H1 (cell line): Measurements from ENCODE around the gene CCL4. TPM values are rescaled to one million over a fixed set of nuclear protein-coding genes. Genes with fewer than 3 reads are reported as not detected.

Experiments
- CTCF ChIA-PET: fragments of 300-600 bp; sonication (Branson Sonifier 250); formaldehyde crosslinking; loops from one replicate; lab custom pipeline; 2021; ENCODE audit not compliant: partially characterized antibody; lab: Charles Lee
- POLR2A ChIA-PET: fragments of 300-600 bp; sonication (Branson Sonifier 250); formaldehyde crosslinking; loops from one replicate; lab custom pipeline; 2021; ENCODE audit warnings: inconsistent platforms; ENCODE audit not compliant: partially characterized antibody; lab: Charles Lee
- DNase-seq, 2 experiments: peaks; one replicate each; pipeline versions ENCODE4 v3.0.0 to v3.0.0-alpha.2; 2010 to 2022; ENCODE audit warnings: low spot score in 2 of 2, low read depth in 1 of 2, mixed read lengths in 1 of 2
- FAIRE-seq: peaks from 2 replicates; lab custom pipeline; 2011; peaks lifted over from hg19 to GRCh38; lab: Jason Lieb, UNC
- H2AFZ ChIP-seq: 2 replicates; pipeline ENCODE4 v1.8.1; 2012; ENCODE audit warnings: low read length, inconsistent platforms
- H2AK5ac ChIP-seq: 2 replicates; pipeline ENCODE4 v1.6.1; 2013; ENCODE audit warnings: low read depth, low read length
- H2BK120ac ChIP-seq: replicated peaks from 2 replicates; pipeline ENCODE3; 2013; ENCODE audit warnings: low read depth, low read length, inconsistent platforms
- H2BK12ac ChIP-seq: 2 replicates; pipeline ENCODE4 v1.6.1; 2013; ENCODE audit warnings: low read depth, low read length
- H2BK15ac ChIP-seq: 2 replicates; pipeline ENCODE4 v1.6.1; 2013; ENCODE audit warnings: low read length
- H2BK20ac ChIP-seq: 2 replicates; pipeline ENCODE4 v1.6.1; 2013; ENCODE audit warnings: low read length
- H2BK5ac ChIP-seq: 2 replicates; pipeline ENCODE4 v1.6.1; 2013; ENCODE audit warnings: low read depth, low read length
- H3K14ac ChIP-seq: 2 replicates; pipeline ENCODE4 v1.6.1; 2013; ENCODE audit warnings: inconsistent platforms; ENCODE audit not compliant: insufficient read length
- H3K18ac ChIP-seq: 2 replicates; pipeline ENCODE4 v1.6.1; 2013; ENCODE audit warnings: low read length; ENCODE audit errors: extremely low read depth
- H3K23ac ChIP-seq: 2 replicates; pipeline ENCODE4 v1.6.1; 2013; ENCODE audit warnings: inconsistent platforms; ENCODE audit not compliant: insufficient read length
- H3K23me2 ChIP-seq: 2 replicates; pipeline ENCODE4 v1.6.1; 2013; ENCODE audit warnings: low read depth, low read length
- H3K27ac ChIP-seq: 2 replicates; pipeline ENCODE4 v1.6.1; 2011; ENCODE audit warnings: low read depth, low read length, inconsistent platforms
- H3K27me3 ChIP-seq, 4 experiments: replicated peaks in 1 of 4; 1 replicate in 1 of 4; 2 replicates in 3 of 4; pipeline versions ENCODE4 v1.6.1 to v1.8.1; 2011 to 2013; ENCODE audit warnings: low read length in 3 of 4, mild to moderate bottlenecking in 3 of 4, inconsistent platforms in 2 of 4, mixed read lengths in 2 of 4, moderate library complexity in 1 of 4; ENCODE audit not compliant: control insufficient read depth in 3 of 4, insufficient read depth in 3 of 4; ENCODE audit errors: extremely low read depth in 1 of 4
- H3K36me3 ChIP-seq, 4 experiments: 2 replicates each; pipeline versions ENCODE4 v1.6.1 to v1.8.1; 2011 to 2013; ENCODE audit warnings: mild to moderate bottlenecking in 4 of 4, low read length in 3 of 4, moderate library complexity in 2 of 4, control low read depth in 1 of 4, inconsistent platforms in 1 of 4; ENCODE audit not compliant: insufficient read depth in 4 of 4, control insufficient read depth in 2 of 4
- H3K4ac ChIP-seq: replicated peaks from 2 replicates; pipeline ENCODE3; 2013; ENCODE audit warnings: low read length, low read depth, mixed read lengths, inconsistent platforms; ENCODE audit not compliant: insufficient read length
- H3K4me1 ChIP-seq, 4 experiments: replicated peaks in 1 of 4; 1 replicate in 1 of 4; 2 replicates in 3 of 4; pipeline versions ENCODE4 v1.6.1 to v1.8.1; 2011 to 2013; ENCODE audit warnings: low read length in 3 of 4, inconsistent platforms in 2 of 4, mixed read lengths in 1 of 4; ENCODE audit not compliant: insufficient read depth in 4 of 4, control insufficient read depth in 3 of 4
- H3K4me2 ChIP-seq, 2 experiments: 2 replicates each; pipeline versions ENCODE4 v1.6.1 to v1.8.1; 2011 to 2013; ENCODE audit warnings: low read depth in 2 of 2, low read length in 2 of 2, control low read depth in 1 of 2, inconsistent platforms in 1 of 2, mild to moderate bottlenecking in 1 of 2; ENCODE audit not compliant: insufficient read depth in 1 of 2
- H3K4me3 ChIP-seq, 4 experiments: fragments of 200-600, 300-600 bp in 1 of 4; sonication (generic), shearing (Covaris generic), sonication (Bioruptor Twin) in 1 of 4; 2 replicates each; pipeline versions ENCODE4 v1.5.1 to v1.8.1; 2011 to 2016; ENCODE audit warnings: low read length in 4 of 4, low read depth in 3 of 4, control low read depth in 2 of 4, inconsistent platforms in 2 of 4, mild to moderate bottlenecking in 2 of 4, mixed read lengths in 1 of 4, moderate library complexity in 1 of 4; ENCODE audit not compliant: insufficient read depth in 2 of 4; ENCODE audit errors: extremely low read depth in 1 of 4
- H3K56ac ChIP-seq: replicated peaks from 2 replicates; pipeline ENCODE3; 2013; ENCODE audit warnings: low read depth, mild to moderate bottlenecking, mixed read lengths, low read length, inconsistent platforms; ENCODE audit not compliant: insufficient read length
- H3K79me1 ChIP-seq: 2 replicates; pipeline ENCODE4 v1.6.1; 2013; ENCODE audit warnings: low read depth, low read length, control low read depth
- H3K79me2 ChIP-seq, 2 experiments: 2 replicates each; pipeline versions ENCODE4 v1.6.1 to v1.8.1; 2012 to 2013; ENCODE audit warnings: low read length in 2 of 2, mild to moderate bottlenecking in 2 of 2, inconsistent platforms in 1 of 2; ENCODE audit not compliant: insufficient read depth in 2 of 2, control insufficient read depth in 1 of 2
- H3K9ac ChIP-seq, 4 experiments: replicated peaks in 1 of 4; 1 replicate in 1 of 4; 2 replicates in 3 of 4; pipeline versions ENCODE4 v1.6.1 to v1.8.1; 2011 to 2013; ENCODE audit warnings: low read depth in 3 of 4, low read length in 3 of 4, control low read depth in 2 of 4, mild to moderate bottlenecking in 2 of 4, moderate library complexity in 2 of 4, inconsistent platforms in 1 of 4; ENCODE audit errors: extremely low read depth in 1 of 4
- H3K9me3 ChIP-seq, 2 experiments: 2 replicates each; pipeline versions ENCODE4 v1.6.1 to v1.8.1; 2012 to 2013; ENCODE audit warnings: mild to moderate bottlenecking in 2 of 2, moderate library complexity in 2 of 2, control low read depth in 1 of 2, inconsistent platforms in 1 of 2, low read depth in 1 of 2, low read length in 1 of 2, mixed read lengths in 1 of 2; ENCODE audit not compliant: insufficient read depth in 2 of 2
- H4K20me1 ChIP-seq, 2 experiments: replicated peaks in 1 of 2; 2 replicates each; pipeline versions ENCODE3 to v1.8.1; 2011 to 2013; ENCODE audit warnings: inconsistent platforms in 2 of 2, low read length in 2 of 2, mild to moderate bottlenecking in 1 of 2; ENCODE audit not compliant: insufficient read depth in 2 of 2, control insufficient read depth in 1 of 2
- H4K5ac ChIP-seq: 2 replicates; pipeline ENCODE4 v1.6.1; 2013; ENCODE audit warnings: low read length, low read depth, mixed read lengths, inconsistent platforms; ENCODE audit not compliant: insufficient read length
- H4K8ac ChIP-seq: 2 replicates; pipeline ENCODE4 v1.8.0; 2013; ENCODE audit warnings: mild to moderate bottlenecking, moderate library complexity, low read length, inconsistent platforms; ENCODE audit not compliant: insufficient read depth; ENCODE audit errors: extremely low read depth
- H4K91ac ChIP-seq: replicated peaks from 2 replicates; pipeline ENCODE3; 2013; ENCODE audit warnings: low read length, mixed read lengths, inconsistent platforms; ENCODE audit not compliant: insufficient read length
- SIN3A ChIP-seq, 2 experiments: IDR thresholded peaks in 1 of 2; conservative IDR thresholded peaks in 1 of 2; 2 replicates each; pipeline ENCODE4 v1.6.1; 2011 to 2012; ENCODE audit warnings: low read length in 2 of 2, improper control_type of control experiment in 1 of 2, low read depth in 1 of 2, mild to moderate bottlenecking in 1 of 2
- polyA plus RNA-seq, 7 experiments: library from polyadenylated mRNA; depleted of rRNA in 3 of 7; stranded (reverse) in 5 of 7; unstranded in 2 of 7; fragments of >200 nt in 5 of 7; fragments of 200-250 nt in 2 of 7; gene quantifications; 1 replicate in 5 of 7; 2 replicates in 1 of 7; 4 replicates in 1 of 7; pipeline versions ENCODE4 v1.2.1 to v1.2.3, GENCODE V29; 2011 to 2013; ENCODE audit warnings: missing spikeins in 2 of 7, mixed read lengths in 2 of 7
- total RNA-seq: library from RNA; stranded (reverse); fragmentation: NEBNext Ultra II Directional; extraction: Animal tissue kit (Norgen Biotek cat#: 25700); gene quantifications from 2 replicates; pipeline ENCODE4 v1.2.1, GENCODE V29; 2021

Gene CCL4
- total and polyA plus RNA-seq, 2 of the 8 experiments (the other 6 are each of a cell fraction or from before 2014, with no cell fraction given) = not detected

GRCh38 chr17:36142235-36142634, 38.6 kb downstream of the CCL4 start:
- Histone ChIP-seq H3K56ac (no peak overlapping the region), H4K20me1 (no peaks in the 10 kb centered on the region), H3K23ac (no peak overlapping the region), H3K18ac (no peak overlapping the region), H4K5ac (no peak overlapping the region), H3K79me1 (no peaks in the 10 kb centered on the region), H2BK120ac (no peak overlapping the region), H3K9me3 (no peaks in the 10 kb centered on the region), H3K27ac (no peak overlapping the region), H3K9ac (no peak overlapping the region), H2BK5ac (no peak overlapping the region), H3K4me2 (no peak overlapping the region), H2AFZ (no peak overlapping the region), H3K14ac (no peak overlapping the region), H3K36me3 (no peaks in the 10 kb centered on the region), H4K8ac (no peak overlapping the region), H3K4me1 (no peaks in the 10 kb centered on the region), H3K4me3 (no peak overlapping the region), H2BK15ac (no peak overlapping the region), H3K4ac (no peak overlapping the region), H2BK20ac (no peak overlapping the region), H2BK12ac (no peak overlapping the region), H3K23me2 (no peaks in the 10 kb centered on the region), H4K91ac (no peak overlapping the region), H2AK5ac (no peak overlapping the region), H3K27me3 (no peaks in the 10 kb centered on the region), H3K79me2 (no peaks in the 10 kb centered on the region)
- no peak for DNase-seq
- ChIA-PET POLR2A (no interaction called here), CTCF (interaction anchor here (0.7 kb wide), 1 partner anchor 292 kb away, joined by 3 read pairs; no protein-coding TSS in a partner anchor)
- TF ChIP-seq SIN3A (conservative IDR thresholded peaks at IDR 0.05 in 1 of 2, IDR thresholded peaks at IDR 0.05 in 1 of 2; ENCODE audit: low read depth in 1 of 2, low read length in 2 of 2) = no peak
- FAIRE-seq = no peak
